ENCODE results near the gene UPK3B. TPM values are rescaled to one million over a fixed set of nuclear protein-coding genes. Genes with fewer than 3 reads are reported as not detected.
"Not testable (repeated sequence)": the region's sequence is repeated elsewhere in the genome, so short reads cannot be mapped to it uniquely, and the experiment has no call there.

Gene UPK3B
- polyA plus RNA-seq, 3 donors: 0.60 to 12.8 (median 8.7) TPM

GRCh38 chr7:76565001-76565400 is 54.6 kb downstream of the UPK3B start:
- WGBS, 3 donors: 97 to 100% (median 100%) methylated on average over 2 of the region's 3 CpGs
- H3K27ac ChIP-seq (ENCODE audit: low read depth, low read length): not testable (repeated sequence)

Other genes with a start within 250 kb of the UPK3B start
- gene HSPB1, start 207.9 kb upstream of the UPK3B start, polyA plus RNA-seq: 1,000 to 10,000 TPM in 1 of 3 donors, 100 to 1,000 TPM in 2; 537 to 1,206 (median 613) TPM
- gene YWHAG, start 151.6 kb upstream of the UPK3B start, polyA plus RNA-seq: 100 to 1,000 TPM in 1 of 3 donors, 10 to 100 TPM in 2; 36.7 to 168 (median 93.3) TPM
- gene SSC4D, start 100.9 kb upstream of the UPK3B start, polyA plus RNA-seq: 1 to 10 TPM; 2.9 to 5.8 (median 4.7) TPM
- gene ZP3, start 85.6 kb upstream of the UPK3B start, polyA plus RNA-seq: 1 to 10 TPM; 1.0 to 2.5 (median 2.2) TPM
- gene DTX2, start 48.8 kb upstream of the UPK3B start, polyA plus RNA-seq: 10 to 100 TPM in 2 of 3 donors, 1 to 10 TPM in 1; 10.0 to 17.5 (median 16.0) TPM
- under 1 TPM; 0.05 to 0.11 (median 0.10) TPM for gene SPDYE16, start 32.7 kb downstream of the UPK3B start, polyA plus RNA-seq
- 10 to 100 TPM in 2 of 3 donors, 1 to 10 TPM in 1; 9.5 to 17.2 (median 10.3) TPM for gene POMZP3, start 116.7 kb downstream of the UPK3B start, polyA plus RNA-seq